Activated CD8-positive, alpha-beta memory T cell treated with anti-CD3 and anti-CD28 coated beads for 1 hour (primary cell): ENCODE results near the gene SHTN1.

Source experiments
- DNase-seq, 2 donors: peaks; one replicate each; pipeline ENCODE4 v3.0.0-alpha.2; 2020; ENCODE audit warnings: low read depth in 1 of 2; ENCODE audit errors: extremely low read depth in 1 of 2

Gene SHTN1

GRCh38 chr10:116877391-116877790 lies 127.6 kb downstream of the SHTN1 start:
- no peak for DNase-seq

DNA sequence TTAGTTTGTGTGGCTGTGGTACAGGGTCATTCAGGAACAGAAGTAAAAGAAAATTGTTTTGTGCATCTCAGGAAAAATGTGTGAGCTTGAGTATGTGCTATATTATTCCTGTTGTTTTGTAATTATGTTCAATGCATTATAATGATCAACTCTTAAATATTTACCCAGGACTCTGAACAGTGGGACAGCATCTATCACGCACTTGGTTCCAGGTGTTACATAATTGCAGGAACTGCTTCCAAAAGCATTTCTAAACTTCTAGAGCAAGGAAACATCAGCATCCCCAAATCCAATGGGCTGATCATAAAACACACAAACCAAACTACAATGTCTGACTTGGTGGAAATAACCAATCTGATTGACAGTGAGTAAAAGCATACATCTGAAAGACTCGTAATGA lies 129.1 kb downstream of the SHTN1 start:
- no peak for DNase-seq

- DNase-seq, result no peak
Observed at GRCh38 chr10:116873134-116873533, 131.9 kb downstream of the SHTN1 start.

DNA sequence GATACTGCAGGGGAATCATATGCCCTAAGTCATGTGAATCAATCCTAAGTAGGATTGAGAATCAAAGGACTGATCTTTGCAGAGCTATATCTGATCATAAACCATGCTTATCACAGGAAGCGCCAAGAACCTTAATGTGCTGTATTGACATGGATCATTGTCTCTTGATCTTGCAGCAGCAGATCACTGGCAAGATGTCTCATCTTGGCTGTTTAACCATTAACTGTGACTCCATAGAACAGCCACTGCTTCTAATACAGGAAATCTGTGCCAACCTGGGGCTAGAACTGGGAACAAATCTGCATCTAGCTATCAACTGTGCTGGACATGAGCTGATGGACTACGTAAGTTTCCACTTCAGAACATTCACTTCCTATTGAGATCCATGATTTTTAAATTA lies 134.0 kb downstream of the SHTN1 start:
- DNase-seq, result no peak

- no peak for DNase-seq
Observed at GRCh38 chr10:116868722-116869121, 136.3 kb downstream of the SHTN1 start.

GRCh38 chr10:116868198-116868676 lies 136.8 kb downstream of the SHTN1 start:
- DNase-seq, result no peak

GRCh38 chr10:116866987-116867595 lies 137.9 kb downstream of the SHTN1 start:
- DNase-seq, result no peak

- DNase-seq, result no peak
Observed at GRCh38 chr10:116866066-116866465, 138.9 kb downstream of the SHTN1 start.

GRCh38 chr10:116864436-116864835 lies 140.6 kb downstream of the SHTN1 start:
- DNase-seq, result no peak

DNA sequence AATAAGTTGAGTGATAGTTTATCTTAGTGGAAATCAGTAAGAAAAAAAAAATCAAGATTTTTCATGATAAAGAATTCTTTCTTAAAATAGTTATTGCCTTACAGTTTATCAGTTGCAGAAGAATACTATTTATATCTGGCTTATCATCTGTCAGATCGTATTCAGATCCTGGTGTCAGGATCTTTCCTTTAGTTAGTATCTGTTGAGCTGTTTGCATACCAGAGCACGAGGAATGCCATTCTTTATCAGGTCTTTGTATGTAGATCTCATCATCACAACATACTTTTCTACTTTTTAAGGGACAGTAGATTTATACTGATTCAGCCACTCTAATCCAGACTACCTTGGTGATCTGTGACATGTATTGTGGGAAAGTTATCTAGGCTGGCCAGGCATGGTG lies 143.2 kb downstream of the SHTN1 start:
- DNase-seq, result no peak

DNA sequence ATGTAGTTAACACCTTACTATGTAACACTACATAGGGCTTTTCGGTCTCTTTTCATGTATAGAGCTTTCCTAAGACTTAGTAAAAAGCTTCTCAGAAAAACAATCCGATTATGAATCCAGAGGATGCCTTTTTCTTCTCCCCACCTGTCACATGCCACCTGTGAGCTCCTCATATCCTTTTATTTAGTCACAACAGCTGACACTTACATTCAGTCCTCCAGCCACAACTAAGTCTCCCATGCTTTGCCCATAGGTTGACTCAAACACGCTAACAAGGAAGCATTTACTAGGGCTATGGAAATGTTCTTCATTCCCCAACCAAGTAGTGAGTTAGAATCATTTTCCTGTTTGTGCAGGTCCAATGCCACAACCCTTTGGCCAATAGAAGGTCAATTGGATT lies 147.8 kb downstream of the SHTN1 start:
- DNase-seq, result no peak

GRCh38 chr10:116853701-116854100 lies 151.3 kb downstream of the SHTN1 start:
- no peak for DNase-seq

- no peak for DNase-seq
Observed at GRCh38 chr10:116853287-116853686, 151.7 kb downstream of the SHTN1 start.

DNA sequence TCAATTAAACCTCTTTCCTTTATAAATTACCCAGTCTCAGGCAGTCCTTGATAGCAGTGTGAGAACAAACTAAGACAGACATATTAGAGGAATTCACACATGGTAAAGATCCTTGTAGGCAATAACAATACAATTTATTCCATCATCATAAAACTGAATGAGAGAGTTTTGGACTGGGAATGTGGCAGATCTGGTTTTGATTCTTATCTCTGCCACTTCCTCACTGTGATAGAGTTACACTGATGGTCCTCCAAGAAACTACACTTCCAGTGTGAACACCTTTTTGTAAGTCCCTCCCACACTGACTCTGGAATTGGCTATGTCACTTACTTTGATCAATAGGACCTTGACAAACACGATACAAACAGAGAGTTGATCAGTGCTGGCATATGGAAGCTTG lies 152.7 kb downstream of the SHTN1 start:
- DNase-seq, result no peak

- no peak for DNase-seq
Observed at GRCh38 chr10:116850058-116850611, 154.9 kb downstream of the SHTN1 start.

DNA sequence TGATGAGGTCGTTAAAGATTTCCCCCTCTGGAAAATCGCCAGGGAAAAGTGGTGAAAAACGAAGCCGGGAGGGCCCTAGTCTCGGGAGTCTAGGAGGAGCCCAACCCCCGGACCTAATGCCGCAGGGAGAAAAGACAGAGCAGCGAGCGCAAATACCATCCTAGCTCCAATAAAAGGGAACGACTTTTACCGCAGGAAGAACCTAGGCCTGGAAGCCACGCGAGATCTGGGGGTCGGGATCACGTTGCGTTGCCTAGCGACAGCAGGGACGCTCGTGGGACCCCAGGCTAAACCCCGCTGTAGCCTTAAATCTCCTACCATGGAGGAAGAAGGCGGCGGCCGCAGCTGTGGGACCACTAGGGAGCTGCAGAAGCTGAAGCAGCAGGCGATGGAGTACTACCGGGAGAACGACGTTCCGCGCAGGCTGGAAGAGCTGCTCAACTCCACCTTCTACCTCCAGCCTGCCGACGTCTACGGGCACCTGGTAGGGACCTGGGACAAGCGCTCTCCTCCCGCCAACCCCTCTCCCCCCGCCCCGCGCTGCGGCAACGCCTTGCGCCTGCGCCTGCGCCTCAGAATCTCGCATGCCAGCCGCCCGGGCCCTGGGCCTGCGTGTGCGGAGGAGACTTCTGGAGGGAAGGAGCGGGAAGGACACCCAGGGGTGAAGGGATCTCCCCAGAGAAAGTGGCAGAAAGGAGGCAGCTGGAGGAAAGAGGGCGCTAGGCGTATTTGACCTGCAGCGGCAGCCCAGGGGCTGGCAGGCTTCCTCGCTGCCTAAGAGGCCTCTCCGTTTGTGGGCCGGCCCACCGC lies 155.5 kb downstream of the SHTN1 start, which contains the start of gene ENO4:
Gene ENO4 (plus strand): TSS at position 252 of the 810 bp plus-strand sequence. CDS start 68 bp downstream, at position 320.
- no peak for DNase-seq

DNA sequence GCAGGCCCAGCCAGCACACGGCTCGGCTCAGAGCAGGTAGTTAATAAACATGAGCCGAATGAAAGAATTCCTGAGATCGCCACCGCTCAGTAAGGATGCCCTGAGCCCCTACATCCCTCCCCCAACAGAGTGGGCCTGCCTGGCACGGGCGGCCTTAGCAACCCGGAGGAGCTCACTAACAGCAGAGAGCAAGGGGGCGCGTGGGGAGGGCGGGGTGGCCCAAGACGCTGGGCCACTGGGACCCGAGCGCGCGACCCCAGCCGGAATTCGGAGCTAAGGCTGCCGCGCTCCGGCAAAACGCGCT lies 156.1 kb downstream of the SHTN1 start:
- no peak for DNase-seq

GRCh38 chr10:116848032-116848943 lies 156.7 kb downstream of the SHTN1 start:
- no peak for DNase-seq

DNA sequence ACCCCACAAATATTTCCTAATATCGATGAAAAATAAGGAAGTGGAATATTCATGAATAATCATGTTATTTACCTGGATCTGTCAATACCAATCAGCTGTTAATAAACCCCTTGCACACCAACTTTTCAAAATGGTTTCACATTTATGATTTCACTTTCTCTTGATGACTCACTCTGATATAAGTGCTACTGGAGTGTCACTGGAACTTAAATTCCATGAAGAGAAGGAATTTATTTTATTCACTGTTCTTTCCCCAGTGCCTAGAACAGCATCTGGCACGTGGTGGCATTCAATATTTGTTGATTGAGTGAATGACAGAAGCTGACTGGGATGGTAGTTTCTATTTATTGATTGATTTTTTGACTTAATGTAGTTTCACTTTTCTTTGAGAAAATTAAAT lies 159.2 kb downstream of the SHTN1 start:
- no peak for DNase-seq

- DNase-seq, result no peak
Observed at GRCh38 chr10:116840389-116841075, 164.5 kb downstream of the SHTN1 start.
